Naive thymus-derived CD4-positive, alpha-beta T cell (primary cell): Measurements from ENCODE around the gene PRKRIP1. TPM values are rescaled to one million over a fixed set of nuclear protein-coding genes. Genes with fewer than 3 reads are reported as not detected.
"Not testable (repeated sequence)": the region's sequence is repeated elsewhere in the genome, so short reads cannot be mapped to it uniquely, and the experiment has no call there.

Experiments
- ATAC-seq: fragments of 150-1000 bp; cut with Tn5 transposase; 2 replicates; pipeline ENCODE4 v1.10.0; 2021; ENCODE audit warnings: mild to moderate bottlenecking, moderate library complexity
- CTCF ChIA-PET: fragments of 350-600 bp; sonication (Branson Sonifier 250); formaldehyde crosslinking; loops from one replicate; lab custom pipeline; 2021; ENCODE audit warnings: antibody characterized with exemption; lab: Charles Lee
- POLR2A ChIA-PET: fragments of 350-600 bp; sonication (Branson Sonifier 250); formaldehyde crosslinking; loops from one replicate; lab custom pipeline; 2021; ENCODE audit warnings: antibody characterized with exemption, inconsistent platforms; lab: Charles Lee
- DNase-seq, 9 donors: peaks; one replicate each; pipeline versions ENCODE4 v3.0.0 to v3.0.0-alpha.2; 2020 to 2022; ENCODE audit warnings: mixed read lengths in 1 of 9
- H3K27ac ChIP-seq: one replicate; pipeline ENCODE4 v1.7.0; 2013; ENCODE audit warnings: mild to moderate bottlenecking, low read depth, low read length, moderate library complexity
- H3K27me3 ChIP-seq, 2 donors: one replicate each; pipeline ENCODE4 v1.7.0; 2013; ENCODE audit warnings: low read length in 2 of 2, mild to moderate bottlenecking in 2 of 2, moderate library complexity in 2 of 2; ENCODE audit not compliant: control insufficient read depth in 2 of 2, insufficient read depth in 2 of 2
- H3K36me3 ChIP-seq, 3 experiments: 1 replicate in 2 of 3; 2 replicates in 1 of 3; pipeline ENCODE4 v1.7.0; 2013; ENCODE audit warnings: low read length in 3 of 3, mild to moderate bottlenecking in 3 of 3, moderate library complexity in 1 of 3; ENCODE audit not compliant: insufficient read depth in 3 of 3, control insufficient read depth in 2 of 3
- H3K4me1 ChIP-seq, 2 donors: one replicate each; pipeline ENCODE4 v1.7.0; 2013; ENCODE audit warnings: low read length in 2 of 2, mild to moderate bottlenecking in 2 of 2, moderate library complexity in 1 of 2; ENCODE audit not compliant: control insufficient read depth in 2 of 2, insufficient read depth in 2 of 2
- H3K4me3 ChIP-seq: 2 replicates; pipeline ENCODE4 v1.7.0; 2013; ENCODE audit warnings: mild to moderate bottlenecking, low read length
- H3K9me3 ChIP-seq, 3 experiments: 1 replicate in 2 of 3; 2 replicates in 1 of 3; pipeline ENCODE4 v1.7.0; 2013; ENCODE audit warnings: low read length in 3 of 3; ENCODE audit not compliant: control insufficient read depth in 2 of 3
- H3K27ac Mint-ChIP-seq, 9 donors: one replicate each; pipeline ENCODE4 v1.8.0; 2020 to 2022; ENCODE audit warnings: mixed read lengths in 9 of 9, mild to moderate bottlenecking in 8 of 9, moderate library complexity in 5 of 9, inconsistent platforms in 2 of 9
- H3K27me3 Mint-ChIP-seq, 5 donors: one replicate each; pipeline ENCODE4 v1.8.0; 2021 to 2022; ENCODE audit warnings: mixed read lengths in 5 of 5, mild to moderate bottlenecking in 1 of 5
- H3K36me3 Mint-ChIP-seq, 5 donors: one replicate each; pipeline ENCODE4 v1.8.0; 2020 to 2022; ENCODE audit warnings: mixed read lengths in 5 of 5, mild to moderate bottlenecking in 3 of 5, inconsistent platforms in 1 of 5
- H3K4me1 Mint-ChIP-seq, 7 donors: one replicate each; pipeline ENCODE4 v1.8.0; 2020 to 2022; ENCODE audit warnings: mixed read lengths in 7 of 7, mild to moderate bottlenecking in 3 of 7, inconsistent platforms in 1 of 7
- H3K4me3 Mint-ChIP-seq, 10 donors: one replicate each; pipeline ENCODE4 v1.8.0; 2020 to 2022; ENCODE audit warnings: mild to moderate bottlenecking in 10 of 10, mixed read lengths in 10 of 10, moderate library complexity in 6 of 10, inconsistent platforms in 2 of 10
- H3K9me3 Mint-ChIP-seq, 11 donors: one replicate each; pipeline ENCODE4 v1.8.0; 2020 to 2022; ENCODE audit warnings: mixed read lengths in 11 of 11, mild to moderate bottlenecking in 4 of 11, inconsistent platforms in 1 of 11, moderate library complexity in 1 of 11
- intact Hi-C, 2 donors: fragments of 100-400 bp; cut with micrococcal nuclease; formaldehyde crosslinking; loops; one replicate each; pipeline ENCODE4 v1.15.1; 2023
- polyA plus RNA-seq, 2 donors: library from polyadenylated mRNA; unstranded; fragments of 300-500 nt; fragmentation: Illumina TruSeq; gene quantifications; one replicate each; pipeline ENCODE4 v1.2.3, GENCODE V29; 2021
- total RNA-seq, 6 experiments: library from RNA in 5 of 6; stranded (reverse) in 5 of 6; gene quantifications; 1 replicate in 5 of 6; 2 replicates in 1 of 6; pipeline ENCODE4 v1.2.3 and lab custom pipeline; 2021 to 2026

PRKRIP1 gene
- total RNA-seq (10 to 100 TPM; 36.4 to 58.4 (median 47.0) TPM), polyA plus RNA-seq (10 to 100 TPM; 15.7 to 33.2 TPM), total RNA-seq (lab: John Stamatoyannopoulos, UW) (66.8 reads per million, percentile 77 among the genes with 10 or more reads in this experiment)

GRCh38 chr7:102395873-102396709 is at the start of gene PRKRIP1:
TSS of gene PRKRIP1 (plus strand) at chr7:102396363. CDS start at chr7:102396412, 49 bp downstream.
- Histone ChIP-seq H3K27me3 (no peaks in the 10 kb centered on the region), H3K9me3 (no peaks in the 10 kb centered on the region), H3K4me1 (peaks cover 9 to 15% of the 10 kb centered on the region in 2 donors), H3K4me3 (peak within 1 kb of the TSS; percentile 92), H3K36me3 (peaks cover 0 to 30% (median 4%) of the 10 kb centered on the region in 3 experiments), H3K27ac (peak within 1 kb of the TSS; percentile 86)
- H3K4me3 Mint-ChIP-seq, result peak within 1 kb of the TSS; percentile 89 to 98 (median 96)
- H3K36me3 Mint-ChIP-seq, result peaks cover 0 to 14% (median 9%) of the 10 kb centered on the region in 5 donors
- peaks cover 0 to 2% (median 0%) of the 10 kb centered on the region in 11 donors for H3K9me3 Mint-ChIP-seq
- H3K27me3 Mint-ChIP-seq, result no peaks in the 10 kb centered on the region
- DNase-seq (peak; percentile 58 to 95 (median 89)), ATAC-seq (peak; percentile 99)
- CTCF ChIA-PET, result interaction anchor here (0.6 to 1.2 kb wide), 6 partner anchors 54 to 587 kb away, joined by 3 to 4 read pairs (median 3); no protein-coding TSS in a partner anchor
- peak within 1 kb of the TSS; percentile 87 to 99 (median 98) for H3K27ac Mint-ChIP-seq
- intact Hi-C loops, result loop anchor here (1.0 to 5.0 kb wide), 11 partner anchors 8 to 679 kb away; partner anchors contain the start of genes ALKBH4 (in 2 of the 2), LRWD1 (in 2 of the 2), ARMC10 (in 1 of the 2) and ORAI2 (in 1 of the 2)
- H3K4me1 Mint-ChIP-seq, result peaks cover 12 to 34% (median 22%) of the 10 kb centered on the region in 7 donors
- POLR2A ChIA-PET, result interaction anchor here (0.6 to 2.5 kb wide), 18 partner anchors 9 to 115 kb away, joined by 3 to 17 read pairs (median 5); partner anchors contain the start of genes ALKBH4 and LRWD1

- H3K27ac Mint-ChIP-seq, H3K9me3 Mint-ChIP-seq, H3K27ac ChIP-seq, H3K4me3 Mint-ChIP-seq, DNase-seq, ATAC-seq, H3K4me3 ChIP-seq, CTCF ChIA-PET, H3K36me3 Mint-ChIP-seq, H3K27me3 ChIP-seq, POLR2A ChIA-PET, H3K27me3 Mint-ChIP-seq, H3K36me3 ChIP-seq, H3K9me3 ChIP-seq, H3K4me1 ChIP-seq, intact Hi-C loops, H3K4me1 Mint-ChIP-seq: not testable (repeated sequence)
Observed at GRCh38 chr7:102346983-102347382, 49.2 kb upstream of the PRKRIP1 start.

- H3K27ac ChIP-seq, H3K4me1 ChIP-seq, POLR2A ChIA-PET, H3K27me3 ChIP-seq, H3K4me1 Mint-ChIP-seq, H3K4me3 Mint-ChIP-seq, H3K9me3 ChIP-seq, ATAC-seq, H3K27ac Mint-ChIP-seq, DNase-seq, H3K36me3 Mint-ChIP-seq, CTCF ChIA-PET, H3K9me3 Mint-ChIP-seq, H3K4me3 ChIP-seq, intact Hi-C loops, H3K36me3 ChIP-seq, H3K27me3 Mint-ChIP-seq: not testable (repeated sequence)
Observed at GRCh38 chr7:102356344-102356743, 39.8 kb upstream of the PRKRIP1 start, which contains the start of gene SPDYE6. TSS of gene SPDYE6 (minus strand) at chr7:102356444. CDS start at chr7:102356023, 421 bp downstream.

- H3K9me3 ChIP-seq, H3K27me3 ChIP-seq, H3K36me3 ChIP-seq, H3K9me3 Mint-ChIP-seq, H3K4me1 ChIP-seq, CTCF ChIA-PET, H3K27me3 Mint-ChIP-seq: not testable (repeated sequence)
- Mint-ChIP-seq H3K4me1 (peaks cover 8 to 34% (median 23%) of the 10 kb centered on the region in 7 donors), H3K4me3 (peak overlapping the region; percentile 88 to 97 (median 91)), H3K27ac (peak overlapping the region; percentile 77 to 95 (median 85)), H3K36me3 (peaks cover 0 to 17% (median 7%) of the 10 kb centered on the region in 5 donors)
- DNase-seq (peak; percentile 73 to 98 (median 94)), ATAC-seq (peak; percentile 100)
- H3K27ac ChIP-seq, result peak overlapping the region; percentile 84
- peak overlapping the region; percentile 43 for H3K4me3 ChIP-seq
- POLR2A ChIA-PET, result interaction anchor here (0.6 to 1.0 kb wide), 2 partner anchors 32 to 51 kb away, joined by 3 to 6 read pairs; partner anchors contain the start of gene PRKRIP1
- intact Hi-C loops, result loop anchor here (1.0 to 10.0 kb wide), 9 partner anchors 33 to 1146 kb away; partner anchors contain the start of genes PRKRIP1 (in 2 of the 2), SH2B2 (in 2 of the 2), CUX1 (in 1 of the 2) and FAM185A (in 1 of the 2)
Observed at GRCh38 chr7:102363549-102364393, 32.4 kb upstream of the PRKRIP1 start.

- Mint-ChIP-seq H3K36me3 (peaks cover 0 to 17% (median 7%) of the 10 kb centered on the region in 5 donors), H3K4me3 (peak overlapping the region; percentile 88 to 97 (median 90)), H3K27ac (peak overlapping the region in 8 of 9 donors; percentile 31 to 93 (median 83)), H3K4me1 (peaks cover 8 to 34% (median 23%) of the 10 kb centered on the region in 7 donors)
- H3K27me3 ChIP-seq, ATAC-seq, H3K4me1 ChIP-seq, H3K36me3 ChIP-seq, CTCF ChIA-PET, POLR2A ChIA-PET, H3K9me3 Mint-ChIP-seq, H3K9me3 ChIP-seq, H3K27me3 Mint-ChIP-seq: not testable (repeated sequence)
- Histone ChIP-seq H3K27ac (peak overlapping the region; percentile 84), H3K4me3 (peak overlapping the region; percentile 43)
- intact Hi-C loops, result loop anchor here (5.0 to 10.0 kb wide), 8 partner anchors 33 to 1147 kb away; partner anchors contain the start of genes SH2B2 (in 2 of the 2), CUX1 (in 1 of the 2), FAM185A (in 1 of the 2) and IFT22 (in 1 of the 2)
- peak in 5 of 9 donors; percentile 1 to 40 (median 5) for DNase-seq
Observed at GRCh38 chr7:102364394-102364886, 31.7 kb upstream of the PRKRIP1 start.
